SKM-1 treated with dmso at 0.1 percent for 144 hours (cell line): Measurements from ENCODE around the gene ICE1.
"Not testable (repeated sequence)": the region's sequence is repeated elsewhere in the genome, so short reads cannot be mapped to it uniquely, and the experiment has no call there.

Experiments used
- DNase-seq: peaks from one replicate; lab custom pipeline; 2025; ENCODE audit not compliant: unreplicated experiment; lab: John Stamatoyannopoulos, UW

Gene ICE1

DNA sequence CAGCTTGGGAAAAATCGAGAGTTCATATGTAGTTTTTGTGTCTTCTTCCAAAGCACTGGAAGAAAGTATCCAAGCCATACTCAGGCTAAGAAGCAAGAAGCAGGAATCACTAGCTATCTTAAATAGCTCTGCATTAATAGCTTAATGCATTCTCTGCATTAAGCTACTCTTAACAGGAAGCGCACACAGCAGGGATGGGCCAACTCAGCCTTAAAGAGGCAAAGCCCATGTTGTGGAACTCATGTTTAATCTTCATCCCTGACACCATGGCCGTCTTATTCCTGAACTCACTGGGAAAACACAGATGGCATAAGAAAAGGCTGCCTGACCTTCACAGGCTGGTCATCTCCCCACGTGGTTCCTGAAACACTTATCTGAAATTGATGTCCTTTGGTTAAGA lies 18.7 kb upstream of the ICE1 start:
- no peak for DNase-seq

GRCh38 chr5:5404381-5404780 lies 18.1 kb upstream of the ICE1 start:
- DNase-seq = no peak

DNA sequence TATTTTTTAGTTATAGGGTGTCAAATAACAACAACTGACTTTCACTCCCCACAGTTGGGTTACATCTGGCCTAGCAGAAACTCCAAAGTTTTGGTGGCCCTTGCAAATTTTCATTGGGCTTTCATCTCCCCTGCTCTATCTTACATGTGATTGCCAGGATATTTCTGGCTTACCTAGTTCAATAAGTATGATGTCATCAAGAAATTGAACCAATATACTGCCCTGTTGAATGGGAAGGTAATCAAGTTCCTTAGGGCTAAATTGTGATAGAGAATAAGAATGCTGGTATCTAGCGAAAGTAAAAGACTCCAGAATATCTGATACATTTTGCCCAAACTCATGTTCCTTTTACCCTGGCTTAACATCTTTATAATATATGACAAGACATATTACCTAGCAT lies 17.0 kb upstream of the ICE1 start:
- DNase-seq = no peak

DNA sequence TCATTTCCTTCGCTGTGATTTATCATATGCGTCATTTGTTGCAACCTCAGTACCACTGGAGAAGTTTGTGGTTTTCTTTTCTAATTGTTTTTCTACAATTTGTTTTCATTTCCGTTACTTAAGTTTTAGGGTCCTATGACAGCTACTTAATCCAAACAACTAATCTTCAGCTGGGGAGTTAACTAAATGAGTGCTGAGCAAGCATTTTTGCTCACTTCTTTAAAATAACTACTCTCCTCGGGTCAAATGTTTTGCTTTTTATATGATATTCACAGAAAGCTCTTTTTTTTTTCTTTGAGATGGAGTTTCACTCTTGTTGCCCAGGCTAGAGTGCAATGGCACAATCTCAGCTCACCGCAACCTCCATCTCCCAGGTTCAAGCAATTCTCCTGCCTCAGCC lies 14.6 kb upstream of the ICE1 start:
- no peak for DNase-seq

DNA sequence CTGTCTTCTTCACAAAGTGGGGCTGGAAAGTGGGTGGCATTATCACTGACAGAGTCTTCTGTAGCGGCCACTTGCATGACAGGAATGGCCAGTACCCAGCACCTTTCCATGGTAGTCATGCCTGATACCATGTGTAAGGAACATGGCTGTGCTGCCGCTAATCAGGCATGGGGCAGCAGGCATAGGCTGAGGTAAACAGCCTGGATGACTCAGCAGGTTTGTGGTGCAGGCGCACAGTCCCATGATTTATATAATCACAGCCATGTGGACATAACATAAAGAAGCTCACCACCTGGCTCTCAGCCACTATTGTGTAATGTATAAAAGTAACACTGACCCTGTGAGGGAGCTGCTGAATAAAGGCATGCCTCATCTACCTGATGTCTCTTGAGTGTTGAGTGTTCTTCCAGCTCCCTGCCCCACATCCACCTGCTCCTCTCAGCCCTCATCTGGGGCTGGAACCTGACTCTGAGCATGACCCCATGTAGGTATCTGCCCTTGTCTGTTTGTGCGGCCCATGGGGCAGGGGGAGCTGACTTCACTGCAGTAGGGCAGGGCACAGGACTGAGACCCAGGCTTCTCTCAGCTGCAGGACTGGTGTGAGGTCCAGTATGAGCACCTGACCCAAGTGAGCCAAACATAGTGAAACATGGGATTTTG lies 13.2 kb upstream of the ICE1 start:
- DNase-seq = no peak

DNA sequence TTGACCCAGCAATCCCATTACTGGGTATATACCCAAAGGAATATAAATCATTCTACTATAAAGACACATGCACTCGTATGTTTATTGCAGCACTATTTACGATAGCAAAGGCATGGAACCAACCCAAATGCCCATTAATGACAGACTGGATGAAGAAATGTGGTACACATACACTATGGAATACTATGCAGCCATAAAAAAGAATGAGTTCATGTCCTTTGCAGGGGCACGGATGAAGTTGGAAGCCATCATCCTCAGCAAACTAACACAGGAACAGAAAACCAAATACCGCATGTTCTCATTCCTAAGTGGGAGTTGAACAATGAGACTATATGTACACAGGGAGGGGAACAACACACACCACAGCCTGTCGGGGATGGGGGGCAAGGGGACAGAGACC lies 8.6 kb upstream of the ICE1 start:
- not testable (repeated sequence) for DNase-seq

DNA sequence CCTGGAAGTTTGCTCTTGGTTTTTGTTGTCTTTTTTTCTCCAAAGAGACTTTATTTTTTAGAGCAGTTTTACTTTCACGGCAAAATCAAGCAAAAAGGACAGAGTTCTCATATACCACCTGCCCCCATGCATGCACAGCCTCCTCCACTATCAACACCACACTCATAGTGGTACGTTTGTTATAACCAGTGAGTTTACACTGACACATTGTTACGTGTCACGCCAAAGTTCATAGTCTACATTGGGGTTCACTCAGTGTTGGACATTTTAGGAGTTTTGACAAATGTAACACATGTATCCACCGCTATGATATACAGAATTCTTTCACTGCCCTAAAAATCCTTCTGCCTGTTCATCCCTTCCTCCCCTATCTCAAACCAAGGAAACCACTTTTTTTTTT lies 7.5 kb upstream of the ICE1 start:
- no peak for DNase-seq

GRCh38 chr5:5416733-5417132 lies 5.7 kb upstream of the ICE1 start:
- DNase-seq = no peak

GRCh38 chr5:5418006-5418405 lies 4.5 kb upstream of the ICE1 start:
- DNase-seq = no peak

DNA sequence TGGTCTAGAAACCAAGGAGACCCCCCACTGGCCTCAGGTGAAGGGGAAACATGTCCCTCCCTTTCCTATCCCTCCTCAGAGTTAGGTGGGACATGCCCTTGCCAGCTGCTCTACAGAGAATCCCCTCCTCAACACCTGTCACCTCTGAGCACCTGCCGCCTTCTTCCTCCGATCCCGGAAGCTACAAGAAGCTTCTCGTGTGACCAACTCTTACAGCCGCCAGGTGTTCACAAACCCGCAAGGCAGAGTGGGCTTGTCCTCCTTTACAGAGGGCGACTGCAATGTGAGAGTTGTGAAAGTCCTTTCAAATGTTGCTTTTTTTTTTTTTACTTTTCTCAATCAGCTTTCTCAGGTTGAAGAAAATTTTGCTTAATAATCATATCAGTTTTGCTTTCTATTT lies 3.7 kb upstream of the ICE1 start:
- no peak for DNase-seq

- DNase-seq = no peak
Observed at GRCh38 chr5:5419291-5420210, 2.9 kb upstream of the ICE1 start.

DNA sequence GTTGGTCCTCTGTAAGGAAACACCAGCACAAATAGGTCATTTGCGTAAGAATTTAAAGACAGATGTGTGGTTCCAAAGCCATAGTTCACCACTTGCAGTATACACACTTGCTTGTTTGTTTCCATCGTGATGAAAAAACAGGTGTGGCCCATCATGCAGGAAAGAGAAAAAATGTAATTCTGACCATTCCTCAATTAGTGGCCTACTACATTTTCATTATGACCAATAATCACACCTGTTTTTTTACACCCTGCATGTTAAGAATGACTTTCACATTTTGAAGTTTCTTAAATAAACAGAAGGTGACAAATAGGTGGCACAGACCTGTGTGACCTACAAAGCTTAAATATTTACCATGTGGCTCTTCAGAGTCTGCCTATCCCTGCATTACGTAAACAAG lies 2.2 kb upstream of the ICE1 start:
- no peak for DNase-seq

DNA sequence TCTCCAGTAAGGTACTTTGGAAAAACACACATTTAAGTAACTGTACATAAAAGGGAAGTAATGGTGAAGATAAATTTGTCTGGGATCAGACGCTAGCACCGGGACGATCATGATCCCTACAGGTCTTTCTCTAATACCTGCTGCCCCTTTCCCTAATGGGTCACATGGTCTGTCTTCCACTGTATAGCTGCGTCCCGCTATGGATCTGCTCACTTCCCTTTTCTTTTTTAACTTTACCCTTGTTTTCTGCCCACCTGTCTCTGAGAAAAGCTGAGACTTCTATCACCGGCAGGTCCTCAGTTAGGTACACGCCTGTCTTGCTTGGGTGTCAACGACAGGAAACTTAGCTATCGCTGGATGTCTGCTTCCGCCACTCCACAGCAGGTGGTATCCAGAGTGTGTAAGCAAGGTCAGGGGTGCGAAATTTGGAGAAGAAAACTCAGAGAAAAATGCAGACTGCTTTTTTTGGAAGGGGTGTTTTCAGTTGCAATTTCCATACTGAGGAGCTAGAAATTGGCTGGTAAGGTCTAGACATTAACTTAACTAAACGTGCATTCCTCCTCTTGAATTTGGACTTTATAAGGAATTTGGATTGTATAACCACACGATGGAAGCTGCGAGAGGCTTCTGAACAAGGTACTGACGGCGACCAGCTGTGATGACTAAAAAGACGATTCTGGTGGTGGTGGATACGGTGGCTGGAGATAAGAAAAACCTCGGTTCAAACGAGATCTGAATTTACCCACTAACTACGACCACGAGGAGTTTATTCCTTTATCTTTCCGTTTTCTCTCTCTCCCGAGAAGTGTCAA lies 1.1 kb upstream of the ICE1 start:
- no peak for DNase-seq

DNA sequence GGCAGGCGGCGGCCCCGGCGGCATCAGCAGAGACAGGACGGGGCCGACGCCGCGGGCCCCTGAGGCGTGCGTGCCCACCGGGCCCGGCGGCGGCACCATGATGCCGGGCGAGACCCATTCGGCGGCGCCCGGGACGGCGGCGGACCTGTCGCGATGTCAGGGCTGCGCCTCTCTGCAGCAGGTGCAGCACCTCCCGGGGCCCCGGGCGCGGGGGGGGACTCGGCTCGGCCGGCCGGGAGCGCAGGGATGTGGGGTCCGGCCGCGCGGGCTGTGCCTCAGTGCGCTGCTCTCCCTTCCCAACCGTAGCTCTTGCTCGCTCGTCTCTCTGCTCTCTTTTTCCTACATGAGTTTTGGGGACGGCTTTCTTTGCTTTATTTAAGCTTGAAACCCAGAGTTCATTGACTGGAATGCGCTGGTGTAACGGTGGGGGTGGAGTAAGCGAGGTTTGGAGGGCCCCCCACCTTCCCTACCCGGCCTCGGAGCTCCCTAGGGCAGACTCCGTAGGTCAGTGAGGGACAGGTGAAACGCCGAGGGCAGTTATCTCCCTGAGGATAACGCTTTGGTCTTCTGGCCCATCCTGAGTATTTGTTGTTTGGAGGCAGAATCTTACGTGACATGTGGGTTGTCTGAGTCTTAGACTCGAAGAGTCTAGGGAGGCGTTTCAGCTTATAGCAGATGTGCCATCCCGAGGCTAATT lies 490 bp downstream of the ICE1 start:
- no peak for DNase-seq

DNA sequence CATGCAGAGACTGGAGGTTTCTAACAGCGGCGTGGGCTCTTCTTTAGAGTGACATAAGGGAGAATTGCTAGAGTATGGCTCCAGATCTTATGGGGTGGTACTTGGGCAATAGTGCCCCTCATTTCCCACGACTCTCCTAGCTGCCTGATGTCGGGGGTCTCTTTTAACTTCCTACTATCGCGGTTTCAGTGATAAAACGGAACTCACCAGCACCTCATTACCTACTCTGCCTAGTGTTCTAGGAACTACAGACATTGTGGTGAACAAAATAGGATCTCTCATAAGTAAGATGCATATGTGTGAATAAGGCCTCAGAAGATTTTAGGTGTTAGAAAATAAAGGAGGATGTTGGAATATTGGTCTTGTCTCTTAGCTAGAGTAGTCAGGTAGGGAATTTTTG lies 1.1 kb downstream of the ICE1 start:
- DNase-seq = no peak

- DNase-seq = no peak
Observed at GRCh38 chr5:5424736-5425135, 2.3 kb downstream of the ICE1 start.

GRCh38 chr5:5430136-5430535 lies 7.7 kb downstream of the ICE1 start:
- no peak for DNase-seq

- DNase-seq = no peak
Observed at GRCh38 chr5:5432020-5432707, 9.7 kb downstream of the ICE1 start.

- DNase-seq = no peak
Observed at GRCh38 chr5:5436203-5436760, 13.8 kb downstream of the ICE1 start.
